Nephron progenitor cell (in vitro differentiated cells): Measurements from ENCODE around the gene SLK.

Experiments used
- DNase-seq: peaks from one replicate; pipeline ENCODE4 v3.0.0; 2021
- H3K27ac Mint-ChIP-seq: 2 replicates; pipeline ENCODE4 v1.8.0; 2021; ENCODE audit warnings: mild to moderate bottlenecking, moderate library complexity, mixed read lengths
- H3K27me3 Mint-ChIP-seq: 2 replicates; pipeline ENCODE4 v1.8.0; 2021; ENCODE audit warnings: mild to moderate bottlenecking, low read depth, mixed read lengths; ENCODE audit not compliant: poor library complexity
- H3K36me3 Mint-ChIP-seq: 2 replicates; pipeline ENCODE4 v1.8.0; 2021; ENCODE audit warnings: low read depth, mixed read lengths
- H3K4me1 Mint-ChIP-seq: 2 replicates; pipeline ENCODE4 v1.8.0; 2021; ENCODE audit warnings: mixed read lengths
- H3K4me3 Mint-ChIP-seq: 2 replicates; pipeline ENCODE4 v1.8.0; 2021; ENCODE audit warnings: mild to moderate bottlenecking, moderate library complexity, mixed read lengths
- H3K9me3 Mint-ChIP-seq: 2 replicates; pipeline ENCODE4 v1.8.0; 2021; ENCODE audit warnings: mild to moderate bottlenecking, moderate library complexity, mixed read lengths
- CTCF ChIP-seq: fragments of 200-600 bp; sonication (generic); IDR thresholded peaks from 2 replicates; pipeline ENCODE4 v1.5.0; 2021; ENCODE audit warnings: antibody characterized with exemption

The SLK gene

GRCh38 chr10:103975169-103975568, 8.2 kb downstream of the SLK start:
- H3K36me3 Mint-ChIP-seq: peaks cover 48% of the 10 kb centered on the region
- no peak for DNase-seq
- peaks cover 9% of the 10 kb centered on the region for H3K4me1 Mint-ChIP-seq
- no peak overlapping the region for H3K4me3 Mint-ChIP-seq
- TF ChIP-seq CTCF: no peak
- H3K27me3 Mint-ChIP-seq: no peaks in the 10 kb centered on the region
- H3K9me3 Mint-ChIP-seq: peaks cover 25% of the 10 kb centered on the region
- peak overlapping the region; percentile 12 for H3K27ac Mint-ChIP-seq

- peaks cover 3% of the 10 kb centered on the region for H3K4me1 Mint-ChIP-seq
- peaks cover 23% of the 10 kb centered on the region for H3K9me3 Mint-ChIP-seq
- no peak for TF ChIP-seq CTCF
- no peaks in the 10 kb centered on the region for H3K27me3 Mint-ChIP-seq
- H3K27ac Mint-ChIP-seq: no peak overlapping the region
- no peak overlapping the region for H3K4me3 Mint-ChIP-seq
- H3K36me3 Mint-ChIP-seq: peaks cover 59% of the 10 kb centered on the region
- DNase-seq: no peak
These were observed 10.3 kb downstream of the SLK start for GRCh38 chr10:103977204-103977603.

GRCh38 chr10:103979530-103979929, 12.6 kb downstream of the SLK start:
- Mint-ChIP-seq H3K36me3 (peaks cover 41% of the 10 kb centered on the region), H3K4me3 (no peak overlapping the region)

GRCh38 chr10:103980288-103980906, 13.5 kb downstream of the SLK start:
- no peak for DNase-seq
- Mint-ChIP-seq H3K36me3 (peaks cover 37% of the 10 kb centered on the region), H3K9me3 (peaks cover 3% of the 10 kb centered on the region), H3K27ac (no peak overlapping the region), H3K4me3 (no peak overlapping the region), H3K27me3 (no peaks in the 10 kb centered on the region), H3K4me1 (peaks cover 30% of the 10 kb centered on the region)
- TF ChIP-seq CTCF: no peak

More at GRCh38 chr10:103979530-103979929, 12.6 kb downstream of the SLK start:
- DNase-seq: no peak
- Mint-ChIP-seq H3K4me1 (peaks cover 24% of the 10 kb centered on the region), H3K9me3 (peaks cover 8% of the 10 kb centered on the region), H3K27me3 (no peaks in the 10 kb centered on the region), H3K27ac (no peak overlapping the region)
- TF ChIP-seq CTCF: no peak

GRCh38 chr10:103982639-103983038, 15.7 kb downstream of the SLK start:
- TF ChIP-seq CTCF: no peak
- H3K4me1 Mint-ChIP-seq: peaks cover 31% of the 10 kb centered on the region
- peaks cover 28% of the 10 kb centered on the region for H3K36me3 Mint-ChIP-seq
- H3K9me3 Mint-ChIP-seq: peaks cover 3% of the 10 kb centered on the region
- no peaks in the 10 kb centered on the region for H3K27me3 Mint-ChIP-seq
- no peak overlapping the region for H3K4me3 Mint-ChIP-seq
- peak; percentile 21 for DNase-seq
- H3K27ac Mint-ChIP-seq: no peak overlapping the region

GRCh38 chr10:103983367-103983911, 16.5 kb downstream of the SLK start:
- no peak overlapping the region for H3K4me3 Mint-ChIP-seq
- no peak for DNase-seq
- peaks cover 3% of the 10 kb centered on the region for H3K9me3 Mint-ChIP-seq
- H3K27me3 Mint-ChIP-seq: no peaks in the 10 kb centered on the region
- TF ChIP-seq CTCF: no peak
- peaks cover 23% of the 10 kb centered on the region for H3K36me3 Mint-ChIP-seq
- peaks cover 35% of the 10 kb centered on the region for H3K4me1 Mint-ChIP-seq
- peak overlapping the region; percentile 52 for H3K27ac Mint-ChIP-seq
